Dermis lymphatic vessel endothelial cell (primary cell): ENCODE measurements around the gene ACVR1C. TPM values are rescaled to one million over a fixed set of nuclear protein-coding genes. Genes with fewer than 3 reads are reported as not detected.

Source experiments
- total RNA-seq: library from RNA; depleted of rRNA; stranded (reverse); fragments of >200 nt; gene quantifications from 2 replicates; pipeline ENCODE4 v1.2.1, GENCODE V29; 2014

The ACVR1C gene
- 0.09 TPM in 1 of 2 replicates, not detected in the other for total RNA-seq

DNA sequence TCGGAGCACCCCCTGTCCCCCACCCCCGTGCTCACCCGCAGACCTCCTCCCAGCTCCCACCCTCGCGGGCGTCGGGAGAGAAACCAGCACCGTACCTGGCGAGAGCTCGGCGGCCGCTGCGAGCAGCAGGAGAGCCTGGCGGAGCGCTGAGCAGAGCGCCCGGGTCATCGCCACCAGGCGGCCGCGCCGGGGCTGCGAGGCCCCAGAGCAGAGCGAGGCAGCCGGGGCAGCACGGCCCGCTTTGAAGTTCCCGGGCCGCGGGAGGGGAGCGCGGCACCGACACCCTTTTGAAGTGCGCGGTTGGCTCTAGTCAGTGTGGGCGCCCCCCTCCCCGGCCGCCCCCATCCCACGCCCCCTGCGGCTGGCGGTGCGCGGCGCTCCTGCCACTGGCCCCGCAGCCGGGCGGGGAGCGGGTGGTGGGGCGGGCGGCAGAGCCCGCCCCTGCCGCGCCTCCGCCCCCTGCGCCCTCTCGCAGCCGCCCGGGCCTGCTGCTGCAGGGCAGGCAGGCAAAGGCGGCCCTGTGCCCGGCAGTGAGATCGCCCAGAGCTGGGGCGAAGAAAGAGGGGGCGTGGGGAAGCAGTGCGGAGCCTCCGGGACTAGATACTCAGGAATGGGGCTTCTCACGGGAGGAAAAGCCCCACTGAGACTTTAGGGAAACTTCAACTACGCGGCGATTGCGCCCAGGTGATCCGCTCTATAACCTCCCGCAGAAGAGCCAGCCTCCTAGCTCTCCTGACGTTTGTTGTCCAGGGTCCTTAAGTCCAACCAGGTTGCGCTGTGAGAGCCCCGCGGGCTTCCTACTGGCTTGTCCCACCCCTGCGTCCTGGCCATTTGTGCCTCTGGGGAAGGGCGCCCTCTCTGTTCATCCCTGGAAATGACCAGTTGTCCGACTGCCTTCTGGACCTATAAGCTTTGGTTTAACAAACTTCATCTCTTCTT, at the start of gene ACVR1C:
Gene ACVR1C, minus strand, starts transcription at position 388 of the 939 bp plus-strand sequence. Its CDS starts 220 bp downstream, at position 168.

Other genes with a start within 250 kb of the ACVR1C start
- gene CYTIP, start 184.8 kb downstream of the ACVR1C start, total RNA-seq, result not detected in 2 replicates
- 12.6 and 15.9 TPM in 2 replicates for gene ACVR1, start 247.5 kb upstream of the ACVR1C start, total RNA-seq